Measurements from ENCODE around the gene TPSAB1. TPM values are rescaled to one million over a fixed set of nuclear protein-coding genes. Genes with fewer than 3 reads are reported as not detected.
"Not testable (repeated sequence)": the region's sequence is repeated elsewhere in the genome, so short reads cannot be mapped to it uniquely, and the experiment has no call there.

Gene TPSAB1
- total RNA-seq, 1 experiment from 2014 or later = not detected

GRCh38 chr16:1244881-1245280 lies 4.4 kb downstream of the TPSAB1 start:
- no peak overlapping the region for H3K4me2 ChIP-seq (ENCODE audit: low read depth, low read length, poor library complexity, severe bottlenecking)
- no peaks in the 10 kb centered on the region for H3K4me1 ChIP-seq (ENCODE audit: low read length)
- H3K36me3 ChIP-seq (ENCODE audit: insufficient read depth, low read length) = no peaks in the 10 kb centered on the region
- no peaks in the 10 kb centered on the region for H3K9me3 ChIP-seq (ENCODE audit: low read length)
- no peak overlapping the region for H3K27ac ChIP-seq (ENCODE audit: low read length)
- H3K9ac ChIP-seq (ENCODE audit: low read length) = no peak overlapping the region
- no peak overlapping the region for H2AFZ ChIP-seq (ENCODE audit: low read length)
- no peak overlapping the region for H3K4me3 ChIP-seq (ENCODE audit: low read length)
- no peaks in the 10 kb centered on the region for H3K9me2 ChIP-seq (replicated peaks; ENCODE audit: insufficient read depth, low read length)
- no peaks in the 10 kb centered on the region for H3K27me3 ChIP-seq (ENCODE audit: low read length)
- no peaks in the 10 kb centered on the region for H3K79me2 ChIP-seq (ENCODE audit: low read length)
- no peak for DNase-seq
- H4K20me1 ChIP-seq (ENCODE audit: insufficient read depth, low read depth, low read length) = no peaks in the 10 kb centered on the region

- Histone ChIP-seq H4K20me1 (ENCODE audit: insufficient read depth, low read depth, low read length) (no peaks in the 10 kb centered on the region), H3K27ac (ENCODE audit: low read length) (no peak overlapping the region), H3K79me2 (ENCODE audit: low read length) (no peaks in the 10 kb centered on the region), H3K9me3 (ENCODE audit: low read length) (no peaks in the 10 kb centered on the region), H2AFZ (ENCODE audit: low read length) (no peak overlapping the region), H3K4me3 (ENCODE audit: low read length) (no peak overlapping the region), H3K4me2 (ENCODE audit: low read depth, low read length, poor library complexity, severe bottlenecking) (no peak overlapping the region), H3K9ac (ENCODE audit: low read length) (no peak overlapping the region), H3K27me3 (ENCODE audit: low read length) (no peaks in the 10 kb centered on the region), H3K4me1 (ENCODE audit: low read length) (no peaks in the 10 kb centered on the region), H3K36me3 (ENCODE audit: insufficient read depth, low read length) (no peaks in the 10 kb centered on the region), H3K9me2 (replicated peaks; ENCODE audit: insufficient read depth, low read length) (no peaks in the 10 kb centered on the region)
- DNase-seq = no peak
Measured at GRCh38 chr16:1245452-1246020, 5.0 kb downstream of the TPSAB1 start.

GRCh38 chr16:1247903-1248537 lies 7.5 kb downstream of the TPSAB1 start:
- H4K20me1 ChIP-seq (ENCODE audit: insufficient read depth, low read depth, low read length); H3K27ac ChIP-seq (ENCODE audit: low read length); H3K9ac ChIP-seq (ENCODE audit: low read length); H3K4me1 ChIP-seq (ENCODE audit: low read length); H3K4me2 ChIP-seq (ENCODE audit: low read depth, low read length, poor library complexity, severe bottlenecking); DNase-seq; H3K9me3 ChIP-seq (ENCODE audit: low read length); H3K9me2 ChIP-seq (replicated peaks; ENCODE audit: insufficient read depth, low read length); H3K4me3 ChIP-seq (ENCODE audit: low read length); H2AFZ ChIP-seq (ENCODE audit: low read length); H3K79me2 ChIP-seq (ENCODE audit: low read length); H3K27me3 ChIP-seq (ENCODE audit: low read length); H3K36me3 ChIP-seq (ENCODE audit: insufficient read depth, low read length): not testable (repeated sequence)

- DNase-seq = not testable (repeated sequence)
Measured at GRCh38 chr16:1249031-1249755, 8.7 kb downstream of the TPSAB1 start.

GRCh38 chr16:1253701-1254364 lies 13.3 kb downstream of the TPSAB1 start:
- not testable (repeated sequence) for H3K27ac ChIP-seq (ENCODE audit: low read length); H3K27me3 ChIP-seq (ENCODE audit: low read length); H2AFZ ChIP-seq (ENCODE audit: low read length); H3K4me3 ChIP-seq (ENCODE audit: low read length); H4K20me1 ChIP-seq (ENCODE audit: insufficient read depth, low read depth, low read length); H3K4me1 ChIP-seq (ENCODE audit: low read length); H3K79me2 ChIP-seq (ENCODE audit: low read length); H3K4me2 ChIP-seq (ENCODE audit: low read depth, low read length, poor library complexity, severe bottlenecking); H3K36me3 ChIP-seq (ENCODE audit: insufficient read depth, low read length); H3K9ac ChIP-seq (ENCODE audit: low read length); DNase-seq; H3K9me2 ChIP-seq (replicated peaks; ENCODE audit: insufficient read depth, low read length); H3K9me3 ChIP-seq (ENCODE audit: low read length)

More at GRCh38 chr16:1249031-1249755, 8.7 kb downstream of the TPSAB1 start:
- not testable (repeated sequence) for H4K20me1 ChIP-seq (ENCODE audit: insufficient read depth, low read depth, low read length); H3K9me3 ChIP-seq (ENCODE audit: low read length); H3K4me3 ChIP-seq (ENCODE audit: low read length); H3K27ac ChIP-seq (ENCODE audit: low read length); H3K9ac ChIP-seq (ENCODE audit: low read length); H3K4me1 ChIP-seq (ENCODE audit: low read length); H3K9me2 ChIP-seq (replicated peaks; ENCODE audit: insufficient read depth, low read length); H3K36me3 ChIP-seq (ENCODE audit: insufficient read depth, low read length); H2AFZ ChIP-seq (ENCODE audit: low read length); H3K4me2 ChIP-seq (ENCODE audit: low read depth, low read length, poor library complexity, severe bottlenecking); H3K27me3 ChIP-seq (ENCODE audit: low read length); H3K79me2 ChIP-seq (ENCODE audit: low read length)

DNA sequence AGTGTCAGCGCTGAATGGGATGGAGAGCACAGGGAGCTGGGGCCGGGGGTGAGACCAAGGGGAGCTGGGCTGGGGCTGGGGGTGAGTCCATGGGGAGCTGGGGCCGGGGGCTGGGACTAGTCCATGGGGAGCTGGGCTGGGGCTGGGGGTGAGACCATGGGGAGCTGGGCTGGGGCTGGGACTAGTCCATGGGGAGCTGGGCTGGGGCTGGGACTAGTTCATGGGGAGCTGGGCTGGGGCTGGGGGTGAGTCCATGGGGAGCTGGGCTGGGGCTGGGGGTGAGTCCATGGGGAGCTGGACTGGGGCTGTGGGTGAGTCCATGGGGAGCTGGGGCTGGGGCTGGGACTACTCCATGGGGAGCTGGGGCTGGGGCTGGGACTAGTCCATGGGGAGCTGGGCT lies 14.3 kb downstream of the TPSAB1 start:
- H3K4me3 ChIP-seq (ENCODE audit: low read length); DNase-seq; H3K36me3 ChIP-seq (ENCODE audit: insufficient read depth, low read length); H3K9me2 ChIP-seq (replicated peaks; ENCODE audit: insufficient read depth, low read length); H3K9me3 ChIP-seq (ENCODE audit: low read length); H3K27me3 ChIP-seq (ENCODE audit: low read length); H3K79me2 ChIP-seq (ENCODE audit: low read length); H3K27ac ChIP-seq (ENCODE audit: low read length); H3K4me1 ChIP-seq (ENCODE audit: low read length); H3K4me2 ChIP-seq (ENCODE audit: low read depth, low read length, poor library complexity, severe bottlenecking); H2AFZ ChIP-seq (ENCODE audit: low read length); H3K9ac ChIP-seq (ENCODE audit: low read length): not testable (repeated sequence)
- H4K20me1 ChIP-seq (ENCODE audit: insufficient read depth, low read depth, low read length) = peaks cover 11% of the 10 kb centered on the region; the same call in 1 of the 2 replicates

- not testable (repeated sequence) for H3K9me2 ChIP-seq (replicated peaks; ENCODE audit: insufficient read depth, low read length); H3K9ac ChIP-seq (ENCODE audit: low read length); H3K27ac ChIP-seq (ENCODE audit: low read length); H3K4me3 ChIP-seq (ENCODE audit: low read length); H3K9me3 ChIP-seq (ENCODE audit: low read length); H3K27me3 ChIP-seq (ENCODE audit: low read length); H3K79me2 ChIP-seq (ENCODE audit: low read length); DNase-seq; H3K4me2 ChIP-seq (ENCODE audit: low read depth, low read length, poor library complexity, severe bottlenecking); H3K36me3 ChIP-seq (ENCODE audit: insufficient read depth, low read length); H2AFZ ChIP-seq (ENCODE audit: low read length)
- peaks cover 12% of the 10 kb centered on the region for H3K4me1 ChIP-seq (ENCODE audit: low read length)
- peaks cover 11% of the 10 kb centered on the region; the same call in 1 of the 2 replicates for H4K20me1 ChIP-seq (ENCODE audit: insufficient read depth, low read depth, low read length)
Measured at GRCh38 chr16:1255276-1256122, 15.0 kb downstream of the TPSAB1 start, which contains the start of gene TPSD1. Gene TPSD1 (plus strand): TSS chr16:1256069. CDS start chr16:1256281, 212 bp downstream.
